ENCODE results near the gene GLCCI1.
A peak's percentile ranks its signal among the peaks of the same experiment; 100 is the strongest.

GLCCI1 gene

GRCh38 chr7:8105449-8106095, 137.0 kb downstream of the GLCCI1 start:
- DNase-seq, result no peak

GRCh38 chr7:8109196-8110022, 140.8 kb downstream of the GLCCI1 start:
- DNase-seq, result no peak

- DNase-seq, result no peak
Measured at GRCh38 chr7:8111282-8111960, 142.8 kb downstream of the GLCCI1 start.

GRCh38 chr7:8112685-8113084, 144.1 kb downstream of the GLCCI1 start:
- no peak for DNase-seq

GRCh38 chr7:8113184-8113583, 144.6 kb downstream of the GLCCI1 start:
- DNase-seq, result no peak

GRCh38 chr7:8114175-8114574, 145.6 kb downstream of the GLCCI1 start:
- DNase-seq, result no peak

- DNase-seq, result no peak
Measured at GRCh38 chr7:8115547-8116402, 147.2 kb downstream of the GLCCI1 start.

GRCh38 chr7:8117195-8117594, 148.6 kb downstream of the GLCCI1 start:
- DNase-seq, result no peak

GRCh38 chr7:8119262-8119661, 150.7 kb downstream of the GLCCI1 start:
- DNase-seq, result no peak

- DNase-seq, result no peak
Measured at GRCh38 chr7:8120390-8121058, 151.9 kb downstream of the GLCCI1 start.

GRCh38 chr7:8121243-8121642, 152.6 kb downstream of the GLCCI1 start:
- DNase-seq, result no peak

- peak; percentile 74 for DNase-seq
Measured at GRCh38 chr7:8125680-8126444, 157.3 kb downstream of the GLCCI1 start.

GRCh38 chr7:8126601-8127167, 158.1 kb downstream of the GLCCI1 start:
- DNase-seq, result no peak

GRCh38 chr7:8128449-8129317, 160.1 kb downstream of the GLCCI1 start:
- no peak for DNase-seq

GRCh38 chr7:8129318-8129659, 160.7 kb downstream of the GLCCI1 start:
- DNase-seq, result no peak

GRCh38 chr7:8130663-8131062, 162.1 kb downstream of the GLCCI1 start:
- no peak for DNase-seq

- peak; percentile 48 for DNase-seq
Measured at GRCh38 chr7:8131694-8132605, 163.4 kb downstream of the GLCCI1 start.

GRCh38 chr7:8133188-8133848, 164.7 kb downstream of the GLCCI1 start:
- no peak for DNase-seq

Data from activated CD4-positive, alpha-beta T cell treated with anti-CD3 and anti-CD28 coated beads, Interleukin-2, amount 50 U/mL, for 1 hour (primary cell).